K562 (cell line): Measurements from ENCODE around the gene NUP214. TPM values are rescaled to one million over a fixed set of nuclear protein-coding genes. Genes with fewer than 3 reads are reported as not detected.

Experiments used
- ATAC-seq: fragments of 200-7000 bp; cut with Tn5 transposase; 3 replicates; pipeline ENCODE4 v1.9.1; 2020; ENCODE audit warnings: moderate library complexity
- BruUV-seq: library from RNA; stranded (reverse); fragments of 400-500 nt; replicated peaks from 2 replicates; lab custom pipeline; 2021; lab: Mats Ljungman, UMichigan
- CTCF ChIA-PET: fragments of 300-600 bp; formaldehyde crosslinking; extraction: SDS; loops from one replicate; lab custom pipeline; 2021; ENCODE audit warnings: low intra/inter-chr PET ratio; lab: Yijun Ruan, JAX
- POLR2A ChIA-PET: fragments of 300-600, 350-650 bp; sonication (Branson Sonifier 250); formaldehyde crosslinking; extraction: SDS; loops from one replicate; lab custom pipeline; 2021; ENCODE audit warnings: antibody characterized with exemption, inconsistent platforms; lab: Yijun Ruan, JAX
- DNase-seq, 4 experiments: peaks; one replicate each; pipeline versions ENCODE4 v3.0.0 to v3.0.0-alpha.2; 2011 to 2018; ENCODE audit warnings: low spot score in 3 of 4, mixed read lengths in 3 of 4; ENCODE audit errors: extremely low read depth in 1 of 4
- FAIRE-seq: peaks from 2 replicates; lab custom pipeline; 2011; peaks lifted over from hg19 to GRCh38; lab: Jason Lieb, UNC
- H2AFZ ChIP-seq: 2 replicates; pipeline ENCODE4 v1.6.0; 2011; ENCODE audit warnings: low read depth, low read length, control low read depth, inconsistent platforms
- H3K27ac ChIP-seq: fragments of 200-600 bp; 3 replicates; pipeline ENCODE4 v1.8.0; 2011; ENCODE audit warnings: low read depth, mild to moderate bottlenecking, control low read depth, inconsistent platforms, low read length, moderate library complexity, mixed read lengths; ENCODE audit errors: extremely low read depth
- H3K27me3 ChIP-seq, 2 experiments: fragments of 300-600 bp in 1 of 2; 2 replicates in 1 of 2; 3 replicates in 1 of 2; pipeline versions ENCODE4 v1.6.0 to v1.8.0; 2011; ENCODE audit warnings: inconsistent platforms in 2 of 2, low read length in 2 of 2, mild to moderate bottlenecking in 1 of 2, mixed read lengths in 1 of 2, moderate library complexity in 1 of 2; ENCODE audit not compliant: control insufficient read depth in 2 of 2, insufficient read depth in 2 of 2
- H3K36me3 ChIP-seq: fragments of 300-600 bp; 3 replicates; pipeline ENCODE4 v1.8.0; 2011; ENCODE audit warnings: mild to moderate bottlenecking, low read length, inconsistent platforms; ENCODE audit not compliant: control insufficient read depth, insufficient read depth
- H3K4me1 ChIP-seq, 2 experiments: fragments of 200-600 bp in 1 of 2; replicated peaks in 1 of 2; 2 replicates in 1 of 2; 3 replicates in 1 of 2; pipeline versions ENCODE4 v1.5.1 to v1.8.0; 2011; ENCODE audit warnings: inconsistent platforms in 2 of 2, low read length in 2 of 2, mild to moderate bottlenecking in 1 of 2, mixed read lengths in 1 of 2, moderate library complexity in 1 of 2; ENCODE audit not compliant: control insufficient read depth in 2 of 2, insufficient read depth in 2 of 2
- H3K4me2 ChIP-seq: 2 replicates; pipeline ENCODE4 v1.6.1; 2011; ENCODE audit warnings: low read length, control low read depth, inconsistent platforms, mixed read lengths; ENCODE audit not compliant: insufficient read depth
- H3K4me3 ChIP-seq: fragments of 200-600 bp; sonication (generic), shearing (Covaris generic); 2 replicates; pipeline ENCODE4 v1.5.1; 2016; ENCODE audit warnings: control low read depth, inconsistent platforms
- H3K79me2 ChIP-seq: fragments of 200-600 bp; 3 replicates; pipeline ENCODE4 v1.8.0; 2011; ENCODE audit warnings: low read length, inconsistent platforms; ENCODE audit not compliant: control insufficient read depth, insufficient read depth
- H3K9ac ChIP-seq, 2 experiments: 2 replicates each; pipeline versions ENCODE4 v1.6.0 to v1.6.1; 2011; ENCODE audit warnings: low read depth in 2 of 2, low read length in 2 of 2, control low read depth in 1 of 2, inconsistent platforms in 1 of 2, mild to moderate bottlenecking in 1 of 2, mixed read lengths in 1 of 2; ENCODE audit not compliant: insufficient read depth in 1 of 2
- H3K9me1 ChIP-seq: one replicate; pipeline ENCODE4 v1.6.0; 2011; ENCODE audit warnings: inconsistent platforms, mild to moderate bottlenecking, low read length, moderate library complexity; ENCODE audit not compliant: control insufficient read depth, insufficient read depth
- H3K9me3 ChIP-seq: replicated peaks from 2 replicates; pipeline ENCODE4 v1.5.1; 2011; ENCODE audit warnings: low read depth, low read length, inconsistent platforms; ENCODE audit not compliant: control insufficient read depth, insufficient read depth
- H4K20me1 ChIP-seq: replicated peaks from 2 replicates; pipeline ENCODE4 v1.6.1; 2011; ENCODE audit warnings: low read length, inconsistent platforms, mixed read lengths; ENCODE audit not compliant: control insufficient read depth, insufficient read depth
- ZNF436 ChIP-seq: fragments of 250-450, 450-650 bp; sonication (Bioruptor Pico); formaldehyde crosslinking; IDR thresholded peaks from 2 replicates; pipeline ENCODE4 v1.7.0; 2020; ENCODE audit warnings: mild to moderate bottlenecking
- WGBS: fragments of 100-300 bp; shearing (Covaris generic); methylation state at CpG from one replicate; pipeline ENCODE4 v1.1.6; 2016; ENCODE audit warnings: low coverage, mixed read lengths; ENCODE audit not compliant: insufficient coverage; ENCODE audit errors: missing lambda C conversion rate; 5-methylcytosine and 5-hydroxymethylcytosine counted together
- in situ Hi-C: fragments of 300-500 bp; cut with MboI; formaldehyde crosslinking; loops from 4 replicates; pipeline ENCODE4 v1.15.0; 2018; ENCODE audit warnings: inconsistent platforms, mixed read lengths
- intact Hi-C: fragments of 100-400 bp; cut with micrococcal nuclease; formaldehyde crosslinking; loops from 2 replicates; pipeline ENCODE4 v1.14.2; 2022
- polyA plus RNA-seq, 8 experiments: library from polyadenylated mRNA; depleted of rRNA in 4 of 8; stranded (reverse) in 5 of 8; unstranded in 3 of 8; fragments of >200 nt; fragmentation: Nextera tagmentation in 2 of 8; fragmentation: Illumina TruSeq in 1 of 8; extraction: Ambion mirVana in 2 of 8; extraction: Trizol in 1 of 8; gene quantifications; 2 replicates each; pipeline versions ENCODE4 v1.2.1 to v1.2.3, GENCODE V29; 2011 to 2014; ENCODE audit warnings: inconsistent platforms in 1 of 8, missing spikeins in 1 of 8
- total RNA-seq, 7 experiments: library from RNA; depleted of rRNA in 6 of 7; stranded (reverse); fragments of >200 nt in 6 of 7; fragmentation: Illumina TruSeq in 2 of 7; extraction: Trizol in 2 of 7; gene quantifications; 2 replicates each; pipeline versions ENCODE4 v1.2.1 to v1.2.3, GENCODE V29; 2011 to 2021; ENCODE audit warnings: low replicate concordance in 1 of 7
- TF ChIP-seq, protein P1 (sequence below), 2 experiments: fragments of 450-650 bp in 1 of 2; sonication (generic) in 1 of 2; formaldehyde crosslinking in 1 of 2; IDR thresholded peaks in 1 of 2; conservative IDR thresholded peaks in 1 of 2; 2 replicates each; pipeline versions ENCODE4 v1.6.1 to v1.8.1; 2016 to 2023; ENCODE audit warnings: mild to moderate bottlenecking in 2 of 2, moderate library complexity in 2 of 2, inconsistent platforms in 1 of 2, missing genetic modification reagents in 1 of 2
- TF ChIP-seq, protein P2 (sequence below): sonication (generic); formaldehyde crosslinking; IDR thresholded peaks from 2 replicates; pipeline ENCODE4 v1.8.0; 2022; ENCODE audit warnings: missing genetic modification reagents, mild to moderate bottlenecking, moderate library complexity, borderline replicate concordance
- TF ChIP-seq, protein P3 (sequence below), 2 experiments: fragments of 450-650 bp in 1 of 2; sonication (generic) in 1 of 2; formaldehyde crosslinking; conservative IDR thresholded peaks; 2 replicates each; pipeline versions ENCODE4 v1.4.0 to v1.8.1; 2020 to 2022; ENCODE audit warnings: mild to moderate bottlenecking in 1 of 2, missing genetic modification reagents in 1 of 2
- TF ChIP-seq, protein P4 (sequence below): sonication (generic); formaldehyde crosslinking; IDR thresholded peaks from 2 replicates; pipeline ENCODE4 v1.8.1; 2023; ENCODE audit warnings: mild to moderate bottlenecking, missing genetic modification reagents
- TF ChIP-seq, protein P5 (sequence below): sonication (generic); formaldehyde crosslinking; IDR thresholded peaks from 2 replicates; pipeline ENCODE4 v1.8.1; 2023; ENCODE audit warnings: mild to moderate bottlenecking, missing genetic modification reagents

NUP214 gene
- total and polyA plus RNA-seq, 9 of the 15 experiments (the other 6 are each of a cell fraction or from before 2014, with no cell fraction given): 56.9 to 332 (median 97.1) TPM

DNA sequence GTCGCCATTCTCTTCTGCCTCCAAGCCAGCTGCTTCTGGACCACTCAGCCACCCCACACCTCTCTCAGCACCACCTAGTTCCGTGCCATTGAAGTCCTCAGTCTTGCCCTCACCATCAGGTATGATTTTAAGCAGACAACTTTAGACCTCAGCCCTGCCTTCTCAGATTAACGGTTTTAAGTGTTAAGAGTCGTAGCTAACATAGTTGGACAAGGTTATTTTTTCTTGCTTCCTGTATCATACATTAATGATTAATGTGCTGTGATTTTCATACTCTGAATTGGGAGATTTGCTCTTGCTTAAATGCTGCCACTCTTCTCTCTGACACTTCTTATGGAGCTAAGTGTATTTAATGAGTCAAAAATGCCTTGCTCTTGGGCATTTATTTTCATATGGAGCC is 20.8 kb downstream of the NUP214 start:
- FAIRE-seq (no peak), ATAC-seq (no peak), DNase-seq (peak in 1 of 4 experiments; percentile 70)
- Histone ChIP-seq H3K4me2 (no peak overlapping the region), H4K20me1 (peaks cover 8% of the 10 kb centered on the region; the same call in 1 of the 2 replicates), H3K36me3 (peaks cover 99% of the 10 kb centered on the region), H3K79me2 (no peaks in the 10 kb centered on the region), H3K4me3 (no peak overlapping the region), H3K9me3 (no peaks in the 10 kb centered on the region), H3K27me3 (no peaks in the 10 kb centered on the region), H3K9me1 (no peaks in the 10 kb centered on the region), H3K9ac (peak overlapping the region in 1 of 2 experiments; percentile 0; a peak in 1 of 4 replicates), H2AFZ (no peak overlapping the region), H3K4me1 (no peaks in the 10 kb centered on the region), H3K27ac (no peak overlapping the region)
- ChIA-PET POLR2A (interaction anchor here (0.6 to 22.5 kb wide), 16 partner anchors 8 to 1575 kb away, joined by 3 to 583 read pairs (median 3); partner anchors contain the start of gene NUP214), CTCF (no interaction called here)
- TF ChIP-seq, protein P1, sequence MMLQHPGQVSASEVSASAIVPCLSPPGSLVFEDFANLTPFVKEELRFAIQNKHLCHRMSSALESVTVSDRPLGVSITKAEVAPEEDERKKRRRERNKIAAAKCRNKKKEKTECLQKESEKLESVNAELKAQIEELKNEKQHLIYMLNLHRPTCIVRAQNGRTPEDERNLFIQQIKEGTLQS (IDR thresholded peaks at IDR 0.05): no peak
- TF ChIP-seq, protein P1 (CRISPR knock-in tag; conservative IDR thresholded peaks at IDR 0.05): peak; percentile 40; the same call in 1 of the 2 replicates
- TF ChIP-seq, protein P2, sequence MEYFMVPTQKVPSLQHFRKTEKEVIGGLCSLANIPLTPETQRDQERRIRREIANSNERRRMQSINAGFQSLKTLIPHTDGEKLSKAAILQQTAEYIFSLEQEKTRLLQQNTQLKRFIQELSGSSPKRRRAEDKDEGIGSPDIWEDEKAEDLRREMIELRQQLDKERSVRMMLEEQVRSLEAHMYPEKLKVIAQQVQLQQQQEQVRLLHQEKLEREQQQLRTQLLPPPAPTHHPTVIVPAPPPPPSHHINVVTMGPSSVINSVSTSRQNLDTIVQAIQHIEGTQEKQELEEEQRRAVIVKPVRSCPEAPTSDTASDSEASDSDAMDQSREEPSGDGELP (CRISPR knock-in tag): no peak
- TF ChIP-seq ZNF436 (CRISPR knock-in tag): no peak
- TF ChIP-seq, protein P3, sequence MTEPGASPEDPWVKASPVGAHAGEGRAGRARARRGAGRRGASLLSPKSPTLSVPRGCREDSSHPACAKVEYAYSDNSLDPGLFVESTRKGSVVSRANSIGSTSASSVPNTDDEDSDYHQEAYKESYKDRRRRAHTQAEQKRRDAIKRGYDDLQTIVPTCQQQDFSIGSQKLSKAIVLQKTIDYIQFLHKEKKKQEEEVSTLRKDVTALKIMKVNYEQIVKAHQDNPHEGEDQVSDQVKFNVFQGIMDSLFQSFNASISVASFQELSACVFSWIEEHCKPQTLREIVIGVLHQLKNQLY (CRISPR knock-in tag; conservative IDR thresholded peaks at IDR 0.05): peak in 1 of 2 experiments; percentile 84; a peak in 1 of 4 replicates
- TF ChIP-seq, protein P4, sequence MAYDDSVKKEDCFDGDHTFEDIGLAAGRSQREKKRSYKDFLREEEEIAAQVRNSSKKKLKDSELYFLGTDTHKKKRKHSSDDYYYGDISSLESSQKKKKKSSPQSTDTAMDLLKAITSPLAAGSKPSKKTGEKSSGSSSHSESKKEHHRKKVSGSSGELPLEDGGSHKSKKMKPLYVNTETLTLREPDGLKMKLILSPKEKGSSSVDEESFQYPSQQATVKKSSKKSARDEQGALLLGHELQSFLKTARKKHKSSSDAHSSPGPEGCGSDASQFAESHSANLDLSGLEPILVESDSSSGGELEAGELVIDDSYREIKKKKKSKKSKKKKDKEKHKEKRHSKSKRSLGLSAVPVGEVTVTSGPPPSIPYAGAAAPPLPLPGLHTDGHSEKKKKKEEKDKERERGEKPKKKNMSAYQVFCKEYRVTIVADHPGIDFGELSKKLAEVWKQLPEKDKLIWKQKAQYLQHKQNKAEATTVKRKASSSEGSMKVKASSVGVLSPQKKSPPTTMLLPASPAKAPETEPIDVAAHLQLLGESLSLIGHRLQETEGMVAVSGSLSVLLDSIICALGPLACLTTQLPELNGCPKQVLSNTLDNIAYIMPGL (CRISPR knock-in tag): peak; percentile 54; the same call in 1 of the 2 replicates
- TF ChIP-seq, protein P5, sequence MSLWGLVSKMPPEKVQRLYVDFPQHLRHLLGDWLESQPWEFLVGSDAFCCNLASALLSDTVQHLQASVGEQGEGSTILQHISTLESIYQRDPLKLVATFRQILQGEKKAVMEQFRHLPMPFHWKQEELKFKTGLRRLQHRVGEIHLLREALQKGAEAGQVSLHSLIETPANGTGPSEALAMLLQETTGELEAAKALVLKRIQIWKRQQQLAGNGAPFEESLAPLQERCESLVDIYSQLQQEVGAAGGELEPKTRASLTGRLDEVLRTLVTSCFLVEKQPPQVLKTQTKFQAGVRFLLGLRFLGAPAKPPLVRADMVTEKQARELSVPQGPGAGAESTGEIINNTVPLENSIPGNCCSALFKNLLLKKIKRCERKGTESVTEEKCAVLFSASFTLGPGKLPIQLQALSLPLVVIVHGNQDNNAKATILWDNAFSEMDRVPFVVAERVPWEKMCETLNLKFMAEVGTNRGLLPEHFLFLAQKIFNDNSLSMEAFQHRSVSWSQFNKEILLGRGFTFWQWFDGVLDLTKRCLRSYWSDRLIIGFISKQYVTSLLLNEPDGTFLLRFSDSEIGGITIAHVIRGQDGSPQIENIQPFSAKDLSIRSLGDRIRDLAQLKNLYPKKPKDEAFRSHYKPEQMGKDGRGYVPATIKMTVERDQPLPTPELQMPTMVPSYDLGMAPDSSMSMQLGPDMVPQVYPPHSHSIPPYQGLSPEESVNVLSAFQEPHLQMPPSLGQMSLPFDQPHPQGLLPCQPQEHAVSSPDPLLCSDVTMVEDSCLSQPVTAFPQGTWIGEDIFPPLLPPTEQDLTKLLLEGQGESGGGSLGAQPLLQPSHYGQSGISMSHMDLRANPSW (CRISPR knock-in tag): 0 out of 2 replicates have a peak, but pooled peaks have one; percentile 33
- in situ Hi-C loops (no loop called here), intact Hi-C loops (no loop called here)
- WGBS: 95% methylated on average over 4 of the region's 4 CpGs
- BruUV-seq: no TSS peak
